ENCODE data around the gene LPP.

- TF ChIP-seq CTCF (IDR thresholded peaks at IDR 0.05) (no peak), POLR2A (IDR thresholded peaks at IDR 0.05) (no peak)
These were observed 666.0 kb downstream of the LPP start for GRCh38 chr3:188819939-188820338.

Data from tibial nerve (tissue), 3 donors.